Medulla oblongata (tissue), 1 donor: ENCODE results near the gene ADD2.
"Not testable (repeated sequence)": the region's sequence is repeated elsewhere in the genome, so short reads cannot be mapped to it uniquely, and the experiment has no call there.

Experiments
- DNase-seq: peaks from one replicate; pipeline ENCODE4 v3.0.0-alpha.2; 2015; ENCODE audit errors: extremely low spot score

Gene ADD2

DNA sequence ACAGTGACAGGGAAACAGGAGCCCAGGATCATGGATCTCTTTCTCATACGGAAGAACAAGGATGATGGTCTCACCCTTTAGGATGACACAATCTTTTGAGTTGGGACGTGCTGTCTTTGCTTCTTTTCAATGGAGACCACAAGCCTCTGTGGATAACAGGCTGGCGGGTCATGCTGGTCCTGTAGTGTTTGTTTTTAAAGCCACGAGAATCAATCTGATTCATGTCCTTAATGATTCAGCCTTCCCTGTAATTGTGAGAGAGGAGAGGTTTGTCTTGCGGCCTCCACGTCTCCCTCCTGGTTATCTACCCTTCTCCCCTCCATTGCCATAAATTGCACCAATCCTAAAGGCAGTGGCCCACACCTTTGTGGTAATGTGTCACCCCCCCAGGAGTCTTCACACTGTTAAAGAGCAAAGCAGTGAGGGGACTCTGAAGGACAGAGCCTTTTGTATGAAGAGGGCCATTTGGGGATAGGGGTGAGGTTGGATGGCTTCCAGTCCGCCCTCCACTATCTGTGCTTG, 126.7 kb downstream of the ADD2 start:
- no peak for DNase-seq

GRCh38 chr2:70639841-70640436, 128.1 kb downstream of the ADD2 start:
- DNase-seq: no peak

- DNase-seq: no peak
Observed at GRCh38 chr2:70638561-70638960, 129.4 kb downstream of the ADD2 start.

- DNase-seq: no peak
Observed at GRCh38 chr2:70633508-70633907, 134.5 kb downstream of the ADD2 start.

GRCh38 chr2:70632966-70633365, 135.0 kb downstream of the ADD2 start:
- no peak for DNase-seq

DNA sequence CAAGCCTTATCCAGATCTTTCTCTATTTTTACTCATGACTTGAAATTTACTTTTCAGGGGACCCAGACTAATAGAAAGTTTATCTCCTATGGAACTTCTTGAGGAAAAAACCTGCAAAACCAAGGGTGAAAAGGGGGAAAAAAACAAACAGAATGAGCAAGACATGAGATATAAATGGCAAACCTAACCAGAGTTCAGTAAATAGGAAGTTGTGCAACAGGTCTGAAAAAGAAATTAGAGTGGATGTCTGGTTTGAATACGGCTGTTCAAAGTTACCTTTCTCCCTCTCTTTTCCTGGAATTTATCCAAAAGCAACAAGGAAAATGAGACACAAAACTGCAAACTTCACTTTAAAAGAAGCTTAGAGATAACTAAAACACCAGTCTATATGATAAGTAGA, 135.6 kb downstream of the ADD2 start:
- DNase-seq: no peak

- DNase-seq: no peak
Observed at GRCh38 chr2:70630761-70631160, 137.2 kb downstream of the ADD2 start.

GRCh38 chr2:70627211-70627898, 140.6 kb downstream of the ADD2 start:
- DNase-seq: no peak

GRCh38 chr2:70626254-70626990, 141.6 kb downstream of the ADD2 start:
- DNase-seq: no peak

- not testable (repeated sequence) for DNase-seq
Observed at GRCh38 chr2:70621536-70621935, 146.5 kb downstream of the ADD2 start.

GRCh38 chr2:70620020-70620419, 148.0 kb downstream of the ADD2 start:
- DNase-seq: no peak

GRCh38 chr2:70619167-70619566, 148.8 kb downstream of the ADD2 start:
- DNase-seq: no peak

DNA sequence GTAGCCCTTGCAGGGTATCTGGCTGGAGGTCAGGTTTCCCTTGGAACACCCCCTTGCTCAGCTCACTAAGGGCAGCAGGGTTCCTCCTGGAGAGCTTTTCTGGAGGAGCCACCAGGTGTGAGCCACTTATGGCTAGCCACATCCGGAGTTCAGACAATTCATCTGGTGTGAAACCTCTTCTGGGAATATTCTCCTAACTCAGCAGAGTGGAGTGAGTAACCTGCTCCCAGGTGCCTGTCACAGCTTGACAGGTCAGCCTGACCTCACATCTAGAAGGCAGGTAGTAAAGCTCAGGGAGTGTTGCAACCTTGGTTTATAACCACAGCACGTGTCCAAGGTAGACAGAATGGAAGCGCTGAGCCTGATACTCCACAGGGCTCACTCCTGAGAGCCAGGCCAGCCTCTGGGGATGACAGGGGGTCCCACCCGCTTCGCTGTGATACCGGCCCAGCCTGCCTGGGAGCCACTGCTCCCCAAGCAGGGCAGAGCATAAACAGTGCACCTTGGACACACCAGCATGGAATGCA, 151.8 kb downstream of the ADD2 start:
- DNase-seq: no peak

DNA sequence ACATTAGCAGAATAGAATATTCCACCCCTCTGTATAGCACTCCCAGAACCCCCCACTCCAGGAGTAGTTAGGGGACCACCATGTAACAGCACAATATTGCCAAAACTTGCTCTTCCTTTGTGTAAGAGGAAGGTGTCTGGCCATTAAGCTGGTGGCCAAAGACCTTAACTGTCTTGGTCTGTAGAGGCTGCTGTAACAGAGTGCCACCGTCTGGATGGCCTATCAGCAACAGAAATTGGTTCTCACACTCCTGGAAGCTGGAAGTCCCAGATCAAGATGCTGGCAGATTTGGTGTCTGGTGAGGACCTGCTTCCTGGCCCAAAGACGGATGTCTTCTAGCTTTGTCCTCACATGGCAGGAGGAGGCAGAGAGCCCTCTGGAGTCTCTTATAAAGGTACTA, 152.8 kb downstream of the ADD2 start:
- DNase-seq: peak; percentile 58

GRCh38 chr2:70613521-70613920, 154.5 kb downstream of the ADD2 start:
- no peak for DNase-seq

GRCh38 chr2:70612574-70612973, 155.4 kb downstream of the ADD2 start:
- DNase-seq: no peak

DNA sequence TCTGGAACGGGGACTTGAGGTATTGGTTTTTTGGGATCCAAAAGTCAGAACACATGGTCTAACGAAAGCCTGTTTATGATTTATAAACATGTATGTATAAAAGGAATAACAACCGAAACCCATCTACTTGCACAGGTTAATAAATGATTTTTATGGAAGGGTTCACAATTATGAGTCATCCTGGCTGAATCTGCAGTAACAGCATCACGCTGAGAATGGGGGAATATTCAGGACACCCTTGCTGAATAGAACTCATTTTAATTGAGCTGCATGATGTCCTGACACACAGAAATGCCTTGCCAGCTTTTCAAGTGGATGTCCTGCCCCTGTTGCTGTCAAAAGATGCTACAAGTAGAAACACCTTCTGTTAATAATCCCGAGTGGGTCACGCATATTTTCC, 159.6 kb downstream of the ADD2 start:
- no peak for DNase-seq

- DNase-seq: peak; percentile 55
Observed at GRCh38 chr2:70607121-70607561, 160.9 kb downstream of the ADD2 start.
